Left colon (tissue), 2 donors: Measurements from ENCODE around the gene CADM2. TPM values are rescaled to one million over a fixed set of nuclear protein-coding genes. Genes with fewer than 3 reads are reported as not detected.

Experiments
- ATAC-seq: fragments of 200-7000 bp; cut with Tn5 transposase; one replicate; pipeline ENCODE4 v1.9.1; 2020; ENCODE audit warnings: mild to moderate bottlenecking, moderate library complexity
- DNase-seq, 2 donors: peaks; one replicate each; pipeline ENCODE4 v3.0.0-alpha.2; 2020
- intact Hi-C, 2 donors: fragments of 100-400 bp; cut with DNase I in 1 of 2; cut with micrococcal nuclease in 1 of 2; formaldehyde crosslinking; loops; one replicate each; pipeline versions ENCODE4 v1.11.2 to v1.14.0; 2022; cut with DNase I, micrococcal nuclease
- microRNA-seq, 2 donors: library from miRNA; unstranded; fragments of <30 nt; microRNA quantifications; one replicate each; pipeline versions ENCODE4 v1.1.0 to v1.2.0, GENCODE V29; 2020
- total RNA-seq, 2 donors: library from RNA; stranded (reverse); fragmentation: NEBNext Ultra II Directional; extraction: Animal tissue kit (Norgen Biotek cat#: 25700); gene quantifications; one replicate each; pipeline ENCODE4 v1.2.1, GENCODE V29; 2021
- donor health status: DM: no; HTN: no; CAD: no.
- donor health status: DM: yes; HTN: yes; CAD: no.

CADM2 gene
- total RNA-seq, 2 donors from 2014 or later, result 1.1 to 2.5 TPM

DNA sequence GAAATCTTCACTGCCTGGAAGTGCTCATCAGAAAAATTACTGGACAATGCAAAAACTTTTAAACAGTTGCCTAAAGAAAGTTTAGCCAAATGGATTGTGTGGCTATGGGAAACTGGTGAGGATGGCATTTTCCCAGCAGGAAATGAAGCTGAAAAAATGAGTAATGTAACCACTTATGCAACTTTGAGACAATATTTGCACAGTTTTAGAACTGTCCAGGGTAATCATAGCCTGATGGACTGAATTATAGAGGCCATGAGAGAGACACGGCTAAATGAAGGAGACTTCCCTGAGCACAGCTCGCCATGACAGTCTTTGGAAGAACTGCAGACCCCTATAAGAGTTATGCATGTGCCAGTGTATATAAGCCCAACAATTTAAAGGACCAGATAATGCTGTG is 1150.6 kb downstream of the CADM2 start:
- intact Hi-C loops, result no loop called here
- no peak for ATAC-seq
- no peak for DNase-seq

Small RNA genes lying within 50 kb of the gene (microRNA-seq; reads per million reads assigned to microRNA genes)
- 0 reads per million in 2 donors for gene MIR5688
